ENCODE measurements around the gene LPP.

Gene LPP

GRCh38 chr3:188256758-188257157 is 102.8 kb downstream of the LPP start:
- FAIRE-seq: no peak

GRCh38 chr3:188257384-188258026 is 103.5 kb downstream of the LPP start:
- FAIRE-seq: no peak

- FAIRE-seq: no peak
Measured at GRCh38 chr3:188259191-188259590, 105.2 kb downstream of the LPP start.

GRCh38 chr3:188259596-188259995 is 105.6 kb downstream of the LPP start:
- no peak for FAIRE-seq

GRCh38 chr3:188261011-188261410 is 107.1 kb downstream of the LPP start:
- FAIRE-seq: no peak

- no peak for FAIRE-seq
Measured at GRCh38 chr3:188262488-188262887, 108.5 kb downstream of the LPP start.

GRCh38 chr3:188262913-188263683 is 109.1 kb downstream of the LPP start:
- FAIRE-seq: no peak

GRCh38 chr3:188264226-188265207 is 110.6 kb downstream of the LPP start:
- FAIRE-seq: no peak

- FAIRE-seq: no peak
Measured at GRCh38 chr3:188266562-188267274, 112.8 kb downstream of the LPP start.

GRCh38 chr3:188267790-188268335 is 113.9 kb downstream of the LPP start:
- no peak for FAIRE-seq

- no peak for FAIRE-seq
Measured at GRCh38 chr3:188268336-188268735, 114.4 kb downstream of the LPP start.

GRCh38 chr3:188269040-188269439 is 115.1 kb downstream of the LPP start:
- no peak for FAIRE-seq

- no peak for FAIRE-seq
Measured at GRCh38 chr3:188270423-188270972, 116.5 kb downstream of the LPP start.

GRCh38 chr3:188271226-188271914 is 117.4 kb downstream of the LPP start:
- no peak for FAIRE-seq

- FAIRE-seq: no peak
Measured at GRCh38 chr3:188272481-188273372, 118.8 kb downstream of the LPP start.

- FAIRE-seq: no peak
Measured at GRCh38 chr3:188274249-188274915, 120.4 kb downstream of the LPP start.

- FAIRE-seq: no peak
Measured at GRCh38 chr3:188276375-188276774, 122.4 kb downstream of the LPP start.

GRCh38 chr3:188278717-188279324 is 124.9 kb downstream of the LPP start:
- FAIRE-seq: no peak
